CD4-positive, alpha-beta T cell treated with Interleukin-4 for 4 hours (primary cell): Measurements from ENCODE around the gene SLC36A1.

Source experiments
- DNase-seq: peaks from one replicate; pipeline ENCODE4 v3.0.0-alpha.2; 2020

SLC36A1 gene

GRCh38 chr5:151537044-151537443 is 89.6 kb downstream of the SLC36A1 start:
- no peak for DNase-seq

GRCh38 chr5:151541571-151541970 is 94.2 kb downstream of the SLC36A1 start:
- DNase-seq = no peak
